RWPE2 (cell line): ENCODE results near the gene GABRR1.
A peak's percentile ranks its signal among the peaks of the same experiment; 100 is the strongest.

Source experiments
- ATAC-seq: fragments of 200-7000 bp; cut with Tn5 transposase; 3 replicates; pipeline ENCODE4 v1.9.1; 2021; ENCODE audit warnings: low read depth
- DNase-seq: peaks from one replicate; pipeline ENCODE4 v3.0.0-alpha.2; 2020; ENCODE audit warnings: low spot score
- H3K27ac ChIP-seq: fragments of 450-650 bp; 2 replicates; pipeline ENCODE4 v1.5.1; 2017; ENCODE audit warnings: mild to moderate bottlenecking; ENCODE audit not compliant: poor library complexity, severe bottlenecking
- H3K27me3 ChIP-seq: fragments of 250-450 bp; sonication (Bioruptor Pico); 2 replicates; pipeline ENCODE4 v1.5.1; 2021; ENCODE audit warnings: mild to moderate bottlenecking, moderate library complexity; ENCODE audit not compliant: insufficient read depth, poor library complexity, severe bottlenecking
- H3K36me3 ChIP-seq: fragments of 250-450 bp; sonication (Bioruptor Pico); 2 replicates; pipeline ENCODE4 v1.5.1; 2020; ENCODE audit warnings: low read depth, mild to moderate bottlenecking, moderate library complexity
- H3K4me1 ChIP-seq: fragments of 250-450 bp; sonication (Bioruptor Pico); 2 replicates; pipeline ENCODE4 v1.5.1; 2021; ENCODE audit warnings: mild to moderate bottlenecking, moderate library complexity; ENCODE audit not compliant: insufficient read depth, poor library complexity, severe bottlenecking
- H3K4me3 ChIP-seq: fragments of 250-450 bp; sonication (Bioruptor Pico); 2 replicates; pipeline ENCODE4 v1.5.1; 2021; ENCODE audit warnings: mild to moderate bottlenecking, moderate library complexity; ENCODE audit not compliant: severe bottlenecking
- H3K9me3 ChIP-seq: fragments of 250-450 bp; sonication (Bioruptor Pico); 2 replicates; pipeline ENCODE4 v1.5.1; 2021; ENCODE audit warnings: mild to moderate bottlenecking, moderate library complexity; ENCODE audit not compliant: severe bottlenecking
- TF ChIP-seq, protein P1 (sequence below): fragments of 450-650 bp; IDR thresholded peaks from one replicate; pipeline ENCODE4 v1.5.1; 2017; ENCODE audit warnings: mild to moderate bottlenecking, moderate library complexity; ENCODE audit not compliant: poor library complexity, severe bottlenecking

Gene GABRR1

DNA sequence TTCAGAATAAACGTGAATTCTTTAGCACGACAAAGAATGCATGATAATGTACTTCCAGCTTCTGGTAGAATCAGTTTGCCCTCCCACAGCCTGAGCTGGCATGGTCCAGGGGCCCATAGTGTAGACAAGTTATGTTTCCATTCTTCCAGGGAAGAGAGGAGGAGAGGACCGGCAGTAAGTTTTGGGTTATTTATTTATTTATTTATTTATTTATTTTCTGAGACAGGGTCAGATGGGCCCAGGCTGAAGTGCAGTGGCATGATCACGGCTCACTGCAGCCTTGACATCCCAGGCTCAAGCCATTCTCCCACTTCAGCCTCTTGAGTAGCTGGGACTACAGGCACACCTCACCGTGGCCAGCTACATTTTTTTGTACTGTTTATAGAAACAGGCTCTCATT is 4.7 kb downstream of the GABRR1 start:
- Histone ChIP-seq H3K27ac (no peak overlapping the region), H3K4me3 (no peak overlapping the region), H3K27me3 (peaks cover 7% of the 10 kb centered on the region), H3K36me3 (no peaks in the 10 kb centered on the region), H3K4me1 (no peaks in the 10 kb centered on the region), H3K9me3 (no peaks in the 10 kb centered on the region)
- TF ChIP-seq, protein P1, sequence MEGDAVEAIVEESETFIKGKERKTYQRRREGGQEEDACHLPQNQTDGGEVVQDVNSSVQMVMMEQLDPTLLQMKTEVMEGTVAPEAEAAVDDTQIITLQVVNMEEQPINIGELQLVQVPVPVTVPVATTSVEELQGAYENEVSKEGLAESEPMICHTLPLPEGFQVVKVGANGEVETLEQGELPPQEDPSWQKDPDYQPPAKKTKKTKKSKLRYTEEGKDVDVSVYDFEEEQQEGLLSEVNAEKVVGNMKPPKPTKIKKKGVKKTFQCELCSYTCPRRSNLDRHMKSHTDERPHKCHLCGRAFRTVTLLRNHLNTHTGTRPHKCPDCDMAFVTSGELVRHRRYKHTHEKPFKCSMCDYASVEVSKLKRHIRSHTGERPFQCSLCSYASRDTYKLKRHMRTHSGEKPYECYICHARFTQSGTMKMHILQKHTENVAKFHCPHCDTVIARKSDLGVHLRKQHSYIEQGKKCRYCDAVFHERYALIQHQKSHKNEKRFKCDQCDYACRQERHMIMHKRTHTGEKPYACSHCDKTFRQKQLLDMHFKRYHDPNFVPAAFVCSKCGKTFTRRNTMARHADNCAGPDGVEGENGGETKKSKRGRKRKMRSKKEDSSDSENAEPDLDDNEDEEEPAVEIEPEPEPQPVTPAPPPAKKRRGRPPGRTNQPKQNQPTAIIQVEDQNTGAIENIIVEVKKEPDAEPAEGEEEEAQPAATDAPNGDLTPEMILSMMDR, result no peak
- ATAC-seq (no peak), DNase-seq (no peak)

DNA sequence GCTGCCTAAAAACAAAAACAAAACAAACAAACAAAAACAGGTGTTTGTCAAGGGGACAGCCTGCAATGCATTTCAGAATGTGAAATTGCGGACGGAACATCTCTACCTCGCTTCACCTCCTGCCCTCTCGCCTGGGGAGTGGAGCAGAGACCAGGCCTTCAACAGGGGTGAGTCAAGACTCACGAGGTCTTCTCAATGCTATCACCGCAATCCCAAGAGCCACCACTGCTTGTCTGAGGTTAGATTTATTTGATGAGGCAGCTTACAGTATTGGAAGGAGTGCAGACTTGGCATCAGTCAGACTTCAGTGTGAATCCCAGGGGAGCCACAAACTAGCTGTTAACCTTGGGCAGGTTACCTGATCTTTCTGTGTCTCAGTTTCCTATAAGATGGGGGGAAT is 7.7 kb downstream of the GABRR1 start:
- ATAC-seq (0 out of 3 replicates have a peak, but pooled peaks have one; percentile 21), DNase-seq (no peak)
- Histone ChIP-seq H3K27me3 (no peaks in the 10 kb centered on the region), H3K36me3 (no peaks in the 10 kb centered on the region), H3K4me3 (no peak overlapping the region), H3K27ac (no peak overlapping the region), H3K9me3 (no peaks in the 10 kb centered on the region), H3K4me1 (no peaks in the 10 kb centered on the region)
- TF ChIP-seq, protein P1, result no peak

DNA sequence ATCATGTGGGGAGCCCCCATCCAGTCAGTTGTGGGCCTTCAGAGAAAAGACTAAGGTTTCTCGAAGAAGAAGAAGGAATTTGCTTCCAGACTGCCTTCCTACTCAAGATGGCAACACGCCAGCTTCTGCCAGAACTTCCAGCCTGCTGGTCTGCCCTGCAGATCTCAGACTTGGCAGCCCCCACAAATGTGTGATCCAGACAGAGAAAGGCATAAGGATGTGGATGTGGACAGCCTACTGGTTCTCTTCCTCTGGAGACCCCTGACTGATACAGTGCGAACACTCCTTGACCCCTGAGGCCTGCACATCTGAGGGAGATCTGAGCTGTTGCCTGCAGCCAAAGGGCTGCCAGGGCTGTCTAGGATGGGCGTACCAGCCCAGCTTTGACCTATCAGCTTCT is 8.6 kb downstream of the GABRR1 start:
- ATAC-seq, result no peak
- Histone ChIP-seq H3K9me3 (no peaks in the 10 kb centered on the region), H3K36me3 (no peaks in the 10 kb centered on the region), H3K27ac (no peak overlapping the region), H3K4me3 (no peak overlapping the region), H3K4me1 (no peaks in the 10 kb centered on the region), H3K27me3 (no peaks in the 10 kb centered on the region)
- DNase-seq, result no peak
- TF ChIP-seq, protein P1, result no peak

DNA sequence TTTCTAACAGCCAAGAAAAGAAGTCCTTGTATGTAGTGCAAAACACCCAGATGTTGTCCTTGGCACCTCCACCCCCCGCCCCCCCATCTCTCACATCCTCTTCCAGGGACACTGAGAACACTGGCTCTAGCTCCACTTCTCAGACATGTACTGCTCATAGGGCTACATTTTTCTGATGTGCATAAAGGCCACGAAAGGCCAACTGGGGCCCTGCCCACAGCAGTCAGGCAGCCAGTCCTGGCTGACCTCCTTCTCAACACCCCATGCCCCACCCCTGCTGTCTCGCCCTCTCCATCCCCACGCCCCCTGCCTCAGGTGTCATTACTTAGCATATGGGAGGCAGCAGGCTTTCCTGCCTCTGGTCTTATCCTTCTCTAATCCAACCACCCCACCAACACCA is 11.3 kb downstream of the GABRR1 start:
- no peaks in the 10 kb centered on the region for H3K36me3 ChIP-seq
- ATAC-seq (no peak), DNase-seq (no peak)

DNA sequence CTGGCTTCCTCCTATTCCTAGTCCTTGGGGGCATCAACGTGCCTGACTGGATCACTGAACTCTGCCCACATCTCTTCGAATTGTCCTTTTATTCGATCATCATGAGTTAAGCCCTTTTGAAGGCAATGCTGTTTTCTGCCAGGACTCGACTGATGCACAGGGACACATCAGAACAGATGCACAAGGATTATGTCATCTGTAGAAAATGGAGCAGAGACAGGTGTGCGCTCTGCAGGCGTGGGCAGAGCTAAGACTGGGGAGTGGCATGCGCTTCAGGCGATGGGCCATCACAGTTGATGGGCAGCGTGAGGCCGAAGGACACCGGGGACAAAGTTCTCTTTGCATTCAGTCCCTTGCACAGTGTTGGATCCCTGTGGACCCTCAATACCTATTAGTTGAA is 13.1 kb downstream of the GABRR1 start:
- TF ChIP-seq, protein P1, result no peak
- no peaks in the 10 kb centered on the region for H3K4me1 ChIP-seq

More for the DNA sequence above, 11.3 kb downstream of the GABRR1 start:
- Histone ChIP-seq H3K27me3 (no peaks in the 10 kb centered on the region), H3K27ac (no peak overlapping the region), H3K9me3 (no peaks in the 10 kb centered on the region), H3K4me1 (no peaks in the 10 kb centered on the region), H3K4me3 (no peak overlapping the region)
- TF ChIP-seq, protein P1, result no peak

More for the DNA sequence above, 13.1 kb downstream of the GABRR1 start:
- Histone ChIP-seq H3K27ac (no peak overlapping the region), H3K36me3 (no peaks in the 10 kb centered on the region), H3K4me3 (no peak overlapping the region), H3K9me3 (no peaks in the 10 kb centered on the region), H3K27me3 (no peaks in the 10 kb centered on the region)
- no peak for DNase-seq
- ATAC-seq, result no peak
